MCF 10A (cell line): ENCODE results near the gene LEO1. TPM values are rescaled to one million over a fixed set of nuclear protein-coding genes. Genes with fewer than 3 reads are reported as not detected.
A peak's percentile ranks its signal among the peaks of the same experiment; 100 is the strongest.
"Not testable (repeated sequence)": the region's sequence is repeated elsewhere in the genome, so short reads cannot be mapped to it uniquely, and the experiment has no call there.

ENCODE experiments used
- BruUV-seq: library from RNA; stranded (reverse); fragments of 400-500 nt; replicated peaks from 2 replicates; lab custom pipeline; 2021; lab: Mats Ljungman, UMichigan
- CTCF ChIA-PET: fragments of 300-600 bp; sonication (Branson Sonifier 250); formaldehyde crosslinking; extraction: SDS; loops from one replicate; lab custom pipeline; 2021; ENCODE audit warnings: antibody characterized with exemption, inconsistent platforms; lab: Yijun Ruan, JAX
- POLR2A ChIA-PET: fragments of 300-600, 350-650 bp; sonication (Branson Sonifier 250); formaldehyde crosslinking; extraction: SDS; loops from one replicate; lab custom pipeline; 2020; ENCODE audit warnings: antibody characterized with exemption, inconsistent platforms; lab: Yijun Ruan, JAX
- DNase-seq: peaks from one replicate; pipeline ENCODE4 v3.0.0-alpha.2; 2018; ENCODE audit not compliant: unreplicated experiment
- H3K27ac Mint-ChIP-seq: one replicate; pipeline ENCODE4 v1.8.0; 2022; ENCODE audit warnings: mild to moderate bottlenecking, low read depth, mixed read lengths; ENCODE audit not compliant: unreplicated experiment
- H3K27me3 Mint-ChIP-seq: one replicate; pipeline ENCODE4 v1.8.0; 2022; ENCODE audit warnings: mixed read lengths; ENCODE audit not compliant: insufficient read depth, unreplicated experiment
- H3K36me3 Mint-ChIP-seq: one replicate; pipeline ENCODE4 v1.8.0; 2022; ENCODE audit warnings: mild to moderate bottlenecking, moderate library complexity, mixed read lengths; ENCODE audit not compliant: insufficient read depth, unreplicated experiment
- H3K4me1 Mint-ChIP-seq: one replicate; pipeline ENCODE4 v1.8.0; 2022; ENCODE audit warnings: mixed read lengths; ENCODE audit not compliant: insufficient read depth, unreplicated experiment
- H3K4me3 Mint-ChIP-seq: one replicate; pipeline ENCODE4 v1.8.0; 2022; ENCODE audit warnings: mild to moderate bottlenecking, moderate library complexity, mixed read lengths; ENCODE audit not compliant: unreplicated experiment
- H3K9me3 Mint-ChIP-seq: one replicate; pipeline ENCODE4 v1.8.0; 2022; ENCODE audit warnings: mixed read lengths; ENCODE audit not compliant: unreplicated experiment
- CTCF ChIP-seq: fragments of 200-600 bp; IDR thresholded peaks from one replicate; pipeline ENCODE4 v1.8.0; 2022; ENCODE audit warnings: antibody characterized with exemption, mild to moderate bottlenecking; ENCODE audit not compliant: unreplicated experiment
- intact Hi-C: fragments of 100-400 bp; cut with micrococcal nuclease; formaldehyde crosslinking; loops from 2 replicates; pipeline ENCODE4 v1.14.1; 2022
- total RNA-seq: library from RNA; stranded (reverse); gene quantifications from 2 replicates; pipeline ENCODE4 v1.2.3, GENCODE V29; 2022

LEO1 gene
- total RNA-seq, 1 experiment from 2014 or later: 24.2 TPM

GRCh38 chr15:52003710-52004109 is 32.1 kb upstream of the LEO1 start:
- DNase-seq: no peak
- no peak overlapping the region for H3K4me3 Mint-ChIP-seq
- no peaks in the 10 kb centered on the region for H3K27me3 Mint-ChIP-seq
- POLR2A ChIA-PET: interaction anchor here (0.7 to 2.3 kb wide), 4 partner anchors 9 to 32 kb away, joined by 4 to 12 read pairs (median 10); partner anchors contain the start of gene LEO1
- TF ChIP-seq CTCF: no peak
- no peaks in the 10 kb centered on the region for H3K9me3 Mint-ChIP-seq
- intact Hi-C loops: no loop called here
- no TSS peak for BruUV-seq
- H3K4me1 Mint-ChIP-seq: peaks cover 10% of the 10 kb centered on the region
- CTCF ChIA-PET: interaction anchor here (0.6 to 1.3 kb wide), 4 partner anchors 8 to 1031 kb away, joined by 3 to 5 read pairs (median 4); no protein-coding TSS in a partner anchor
- no peaks in the 10 kb centered on the region for H3K36me3 Mint-ChIP-seq
- no peak overlapping the region for H3K27ac Mint-ChIP-seq

DNA sequence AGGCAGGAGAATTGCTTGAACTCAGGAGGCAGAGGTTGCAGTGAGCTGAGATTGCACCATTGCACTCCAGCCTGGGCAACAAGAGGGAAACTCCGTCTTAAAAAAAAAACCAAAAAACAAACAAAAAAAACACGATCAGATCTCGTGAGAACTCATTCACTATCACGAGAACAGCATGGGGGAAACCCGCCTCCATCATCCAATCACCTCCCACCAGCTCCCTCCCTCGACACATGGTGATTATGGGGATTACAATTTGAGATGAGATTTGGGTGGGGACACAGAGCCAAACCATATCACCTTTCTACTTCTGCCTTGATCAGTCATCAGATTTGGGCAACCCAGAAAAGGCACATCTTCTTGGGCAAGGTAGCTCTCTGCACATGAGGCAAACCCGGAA is 31.5 kb upstream of the LEO1 start:
- H3K4me3 Mint-ChIP-seq, intact Hi-C loops, H3K27me3 Mint-ChIP-seq, DNase-seq, H3K4me1 Mint-ChIP-seq, CTCF ChIA-PET, BruUV-seq, H3K27ac Mint-ChIP-seq, H3K9me3 Mint-ChIP-seq, H3K36me3 Mint-ChIP-seq: not testable (repeated sequence)
- POLR2A ChIA-PET: interaction anchor here (1.9 to 2.3 kb wide), 2 partner anchors 17 to 32 kb away, joined by 10 to 12 read pairs; partner anchors contain the start of gene LEO1

DNA sequence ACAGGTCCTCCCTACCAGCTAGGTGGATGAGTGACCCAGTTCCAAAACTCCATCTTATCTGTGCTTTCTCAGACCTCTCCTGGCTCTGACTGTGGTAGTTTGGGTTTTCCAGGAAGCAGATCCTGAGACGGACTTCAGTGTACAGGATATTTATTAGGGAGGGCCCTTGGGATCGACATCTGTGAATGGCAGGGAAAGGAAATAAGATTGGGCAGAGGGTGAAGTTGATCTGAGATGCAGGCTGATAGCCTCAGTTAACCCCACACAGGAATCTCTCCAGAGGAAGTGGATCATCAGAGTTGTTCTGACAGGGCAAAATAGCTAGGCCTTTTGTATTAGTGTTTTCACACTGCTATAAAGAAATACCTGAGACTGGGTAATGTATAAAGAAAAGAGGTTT is 30.8 kb upstream of the LEO1 start:
- TF ChIP-seq CTCF: no peak
- POLR2A ChIA-PET: interaction anchor here (0.8 kb wide), 1 partner anchor 18 kb away, joined by 3 read pairs; no protein-coding TSS in a partner anchor
- DNase-seq: no peak
- no TSS peak for BruUV-seq
- Mint-ChIP-seq H3K4me3 (no peak overlapping the region), H3K27me3 (no peaks in the 10 kb centered on the region), H3K36me3 (no peaks in the 10 kb centered on the region), H3K27ac (no peak overlapping the region), H3K9me3 (no peaks in the 10 kb centered on the region), H3K4me1 (peaks cover 6% of the 10 kb centered on the region)
- intact Hi-C loops: no loop called here
- CTCF ChIA-PET: interaction anchor here (0.9 to 1.0 kb wide), 2 partner anchors 18 to 21 kb away, joined by 3 read pairs; no protein-coding TSS in a partner anchor

DNA sequence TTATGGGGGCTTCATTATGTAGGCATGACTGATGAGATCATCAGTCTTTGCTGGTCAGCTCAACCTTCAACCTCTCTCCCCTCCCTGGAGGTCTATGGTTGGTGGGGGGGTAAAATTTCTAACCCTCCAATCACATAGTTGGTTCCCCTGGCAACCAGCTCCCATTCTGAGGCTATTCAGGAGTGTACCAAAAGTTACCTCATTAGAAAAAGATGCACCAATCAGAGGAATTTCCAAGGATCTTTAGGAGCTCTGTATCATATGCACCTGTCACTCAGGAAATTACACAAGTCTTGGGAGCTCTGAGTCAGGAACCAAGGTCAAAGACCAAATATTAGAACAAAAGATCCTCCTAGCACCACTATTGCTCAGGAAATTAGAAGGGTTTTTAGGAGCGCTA is 21.4 kb upstream of the LEO1 start:
- no peak overlapping the region for H3K4me3 Mint-ChIP-seq
- TF ChIP-seq CTCF: no peak
- ChIA-PET CTCF (interaction anchor here (0.6 to 1.9 kb wide), 8 partner anchors 8 to 236 kb away, joined by 3 to 5 read pairs (median 4); no protein-coding TSS in a partner anchor), POLR2A (interaction anchor here (0.9 to 5.7 kb wide), 14 partner anchors 8 to 187 kb away, joined by 3 to 94 read pairs (median 6); partner anchors contain the start of gene LEO1)
- H3K9me3 Mint-ChIP-seq: no peaks in the 10 kb centered on the region
- peaks cover 28% of the 10 kb centered on the region for H3K4me1 Mint-ChIP-seq
- H3K36me3 Mint-ChIP-seq: no peaks in the 10 kb centered on the region
- intact Hi-C loops: no loop called here
- no TSS peak for BruUV-seq
- peak; percentile 71 for DNase-seq
- no peaks in the 10 kb centered on the region for H3K27me3 Mint-ChIP-seq
- no peak overlapping the region for H3K27ac Mint-ChIP-seq
